GM23338 (cell line): ENCODE data around the gene GRIP2.

Source experiments
- CTCF ChIP-seq, 2 experiments: fragments of 200-600 bp in 1 of 2; sonication (generic) in 1 of 2; conservative IDR thresholded peaks; 2 replicates each; pipeline versions ENCODE4 v1.5.1 to v1.6.1; 2016 to 2017; ENCODE audit warnings: antibody characterized with exemption in 2 of 2, low read depth in 2 of 2, mild to moderate bottlenecking in 2 of 2, moderate library complexity in 1 of 2
- EZH2phosphoT487 ChIP-seq: fragments of 200-600 bp; sonication (generic); IDR thresholded peaks from one replicate; pipeline ENCODE4 v1.8.1; 2018; ENCODE audit warnings: antibody characterized with exemption; ENCODE audit not compliant: unreplicated experiment
- ZNF114 ChIP-seq: fragments of 250-450 bp; sonication (Bioruptor Pico); IDR thresholded peaks from 2 replicates; pipeline ENCODE4 v1.5.0; 2020; ENCODE audit warnings: mild to moderate bottlenecking, moderate library complexity

GRCh38 chr3:14481646-14482036 lies 58.5 kb downstream of the GRIP2 start:
- no peak for TF ChIP-seq CTCF (conservative IDR thresholded peaks at IDR 0.05; ENCODE audit: low read depth in 2 of 2)
- no peak for TF ChIP-seq EZH2phosphoT487
- TF ChIP-seq ZNF114 (CRISPR knock-in tag), result no peak
